Measurements from ENCODE around the gene SMIM14.

The SMIM14 gene

GRCh38 chr4:39627413-39627812 lies 11.3 kb downstream of the SMIM14 start:
- no peak for TF ChIP-seq CREB1 (IDR thresholded peaks at IDR 0.05; ENCODE audit: low read depth)
- no peak for TF ChIP-seq RAD21 (IDR thresholded peaks at IDR 0.05; ENCODE audit: low read depth)
- TF ChIP-seq YY1 (IDR thresholded peaks at IDR 0.05; ENCODE audit: low read depth): no peak
- TF ChIP-seq USF1 (IDR thresholded peaks at IDR 0.05): no peak
- TF ChIP-seq NFIC (IDR thresholded peaks at IDR 0.05): no peak
- no peak for TF ChIP-seq EGR1 (IDR thresholded peaks at IDR 0.05)
- no peak for TF ChIP-seq REST (IDR thresholded peaks at IDR 0.05; ENCODE audit: low read depth)
- TF ChIP-seq, protein P1, sequence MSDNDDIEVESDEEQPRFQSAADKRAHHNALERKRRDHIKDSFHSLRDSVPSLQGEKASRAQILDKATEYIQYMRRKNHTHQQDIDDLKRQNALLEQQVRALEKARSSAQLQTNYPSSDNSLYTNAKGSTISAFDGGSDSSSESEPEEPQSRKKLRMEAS (IDR thresholded peaks at IDR 0.05): no peak
- TF ChIP-seq TCF12 (IDR thresholded peaks at IDR 0.05; ENCODE audit: low read depth): no peak
- no peak for TF ChIP-seq EP300 (IDR thresholded peaks at IDR 0.05; ENCODE audit: borderline replicate concordance)
- TF ChIP-seq FOXM1 (IDR thresholded peaks at IDR 0.05; ENCODE audit: borderline replicate concordance, low read depth): no peak
- no peak for TF ChIP-seq TAF1 (IDR thresholded peaks at IDR 0.05; ENCODE audit: low read depth)
- no peak for TF ChIP-seq CEBPB (IDR thresholded peaks at IDR 0.05)
- TF ChIP-seq ZBTB7A (IDR thresholded peaks at IDR 0.05; ENCODE audit: low read depth): no peak
- TF ChIP-seq TEAD4 (IDR thresholded peaks at IDR 0.05): no peak

GRCh38 chr4:39626913-39627312 lies 11.8 kb downstream of the SMIM14 start:
- TF ChIP-seq ZBTB7A (IDR thresholded peaks at IDR 0.05; ENCODE audit: low read depth): no peak

DNA sequence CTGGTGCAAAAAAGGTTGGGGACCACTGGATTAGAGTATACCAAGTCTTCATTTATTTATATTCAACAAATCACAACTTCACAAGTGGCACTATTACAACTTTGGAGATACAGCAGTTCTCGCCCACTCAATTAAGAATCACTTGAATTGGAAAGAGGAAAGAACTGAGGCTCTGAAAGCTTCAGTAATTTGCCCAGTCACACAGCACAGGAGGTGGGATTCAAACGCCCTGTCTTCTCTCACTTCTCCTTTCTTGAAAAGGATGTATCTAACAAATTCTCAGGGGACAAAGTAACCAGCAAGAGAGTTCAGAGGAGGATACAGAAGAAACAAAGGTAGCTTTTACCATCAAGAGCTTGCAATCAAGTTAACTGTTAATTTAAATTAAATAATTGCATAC lies 12.4 kb downstream of the SMIM14 start:
- TF ChIP-seq ZBTB7A (IDR thresholded peaks at IDR 0.05; ENCODE audit: low read depth): no peak
- TF ChIP-seq REST (IDR thresholded peaks at IDR 0.05; ENCODE audit: low read depth): no peak
- no peak for TF ChIP-seq RAD21 (IDR thresholded peaks at IDR 0.05; ENCODE audit: low read depth)
- TF ChIP-seq USF1 (IDR thresholded peaks at IDR 0.05): no peak
- TF ChIP-seq, protein P1 (IDR thresholded peaks at IDR 0.05): no peak

DNA sequence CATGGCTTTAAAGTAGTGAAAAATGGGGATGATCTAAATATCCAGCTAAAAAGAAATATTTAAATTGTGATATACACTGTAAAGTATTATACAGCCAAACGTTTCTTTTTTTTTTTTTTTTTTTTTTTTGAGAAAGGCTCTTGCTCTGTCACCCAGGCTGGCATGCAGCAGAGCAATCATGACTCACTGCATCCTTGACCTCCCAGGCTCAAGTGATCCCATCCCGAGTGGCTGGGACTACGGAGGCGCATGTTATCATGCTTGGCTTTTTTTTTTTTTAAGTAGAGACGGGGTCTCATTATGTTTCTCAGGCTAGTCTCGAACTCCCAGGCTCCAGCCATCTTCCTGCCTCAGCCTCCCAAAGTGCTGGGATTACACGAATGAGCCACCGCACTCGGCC lies 17.1 kb downstream of the SMIM14 start:
- TF ChIP-seq USF1 (IDR thresholded peaks at IDR 0.05) (no peak), TCF12 (IDR thresholded peaks at IDR 0.05; ENCODE audit: low read depth) (no peak), TAF1 (IDR thresholded peaks at IDR 0.05; ENCODE audit: low read depth) (no peak), TEAD4 (IDR thresholded peaks at IDR 0.05) (0 out of 2 replicates have a peak, but pooled peaks have one; percentile 17), YY1 (IDR thresholded peaks at IDR 0.05; ENCODE audit: low read depth) (no peak), FOXM1 (IDR thresholded peaks at IDR 0.05; ENCODE audit: borderline replicate concordance, low read depth) (no peak)
- TF ChIP-seq, protein P1 (IDR thresholded peaks at IDR 0.05): no peak

- TF ChIP-seq USF1 (IDR thresholded peaks at IDR 0.05) (no peak), RAD21 (IDR thresholded peaks at IDR 0.05; ENCODE audit: low read depth) (no peak), FOXM1 (IDR thresholded peaks at IDR 0.05; ENCODE audit: borderline replicate concordance, low read depth) (no peak), ZBTB7A (IDR thresholded peaks at IDR 0.05; ENCODE audit: low read depth) (no peak), CREB1 (IDR thresholded peaks at IDR 0.05; ENCODE audit: low read depth) (no peak), TCF12 (IDR thresholded peaks at IDR 0.05; ENCODE audit: low read depth) (no peak), CEBPB (IDR thresholded peaks at IDR 0.05) (no peak), EP300 (IDR thresholded peaks at IDR 0.05; ENCODE audit: borderline replicate concordance) (no peak), YY1 (IDR thresholded peaks at IDR 0.05; ENCODE audit: low read depth) (no peak), EGR1 (IDR thresholded peaks at IDR 0.05) (no peak), TAF1 (IDR thresholded peaks at IDR 0.05; ENCODE audit: low read depth) (no peak), REST (IDR thresholded peaks at IDR 0.05; ENCODE audit: low read depth) (no peak), TEAD4 (IDR thresholded peaks at IDR 0.05) (no peak)
- TF ChIP-seq, protein P1 (IDR thresholded peaks at IDR 0.05): no peak
These were observed 17.9 kb downstream of the SMIM14 start for GRCh38 chr4:39620551-39621313.
